HG03108 (cell line): ENCODE results near the gene ZNF776.
"Not testable (repeated sequence)": the region's sequence is repeated elsewhere in the genome, so short reads cannot be mapped to it uniquely, and the experiment has no call there.

Experiments used
- ATAC-seq: cut with Tn5 transposase; IDR thresholded peaks from one replicate; pipeline ENCODE4 v1.9.1; 2021; ENCODE audit warnings: moderate library complexity; ENCODE audit not compliant: unreplicated experiment

Gene ZNF776

GRCh38 chr19:57776764-57777296 lies 30.2 kb downstream of the ZNF776 start:
- no peak for ATAC-seq

- ATAC-seq = no peak
These were observed 31.7 kb downstream of the ZNF776 start for GRCh38 chr19:57778336-57778735.

- no peak for ATAC-seq
These were observed 32.7 kb downstream of the ZNF776 start for GRCh38 chr19:57779220-57779845.

- ATAC-seq = no peak
These were observed 39.7 kb downstream of the ZNF776 start for GRCh38 chr19:57786286-57786685.

- no peak for ATAC-seq
These were observed 40.3 kb downstream of the ZNF776 start for GRCh38 chr19:57786906-57787305.

GRCh38 chr19:57788114-57788692 lies 41.6 kb downstream of the ZNF776 start:
- no peak for ATAC-seq

GRCh38 chr19:57789288-57789687 lies 42.7 kb downstream of the ZNF776 start:
- ATAC-seq = no peak

GRCh38 chr19:57796580-57796979 lies 50.0 kb downstream of the ZNF776 start:
- not testable (repeated sequence) for ATAC-seq

GRCh38 chr19:57800696-57801095 lies 54.1 kb downstream of the ZNF776 start:
- ATAC-seq = no peak

- no peak for ATAC-seq
These were observed 55.7 kb downstream of the ZNF776 start for GRCh38 chr19:57802269-57802668.

GRCh38 chr19:57803265-57803593 lies 56.6 kb downstream of the ZNF776 start:
- ATAC-seq = no peak

- no peak for ATAC-seq
These were observed 57.1 kb downstream of the ZNF776 start for GRCh38 chr19:57803594-57804325.

- ATAC-seq = no peak
These were observed 60.9 kb downstream of the ZNF776 start for GRCh38 chr19:57807541-57807940.
